Activated T-cell treated with anti-CD3 and anti-CD28 coated beads, Interleukin-2, amount 50 U/mL, for 4 hours (primary cell): Measurements from ENCODE around the gene MPP7. TPM values are rescaled to one million over a fixed set of nuclear protein-coding genes. Genes with fewer than 3 reads are reported as not detected.
A peak's percentile ranks its signal among the peaks of the same experiment; 100 is the strongest.
"Not testable (repeated sequence)": the region's sequence is repeated elsewhere in the genome, so short reads cannot be mapped to it uniquely, and the experiment has no call there.

Experiments
- ATAC-seq, 2 donors: fragments of 200-7000 bp; cut with Tn5 transposase; one replicate each; pipeline ENCODE4 v1.10.0; 2021
- DNase-seq: peaks from one replicate; pipeline ENCODE4 v3.0.0-alpha.2; 2020
- H3K27me3 Mint-ChIP-seq: one replicate; pipeline ENCODE4 v1.8.0; 2021; ENCODE audit warnings: low read depth, mixed read lengths
- H3K36me3 Mint-ChIP-seq: one replicate; pipeline ENCODE4 v1.8.0; 2022; ENCODE audit warnings: mixed read lengths; ENCODE audit not compliant: insufficient read depth
- H3K4me1 Mint-ChIP-seq: one replicate; pipeline ENCODE4 v1.8.0; 2021; ENCODE audit warnings: low read depth, mixed read lengths
- H3K4me3 Mint-ChIP-seq: one replicate; pipeline ENCODE4 v1.8.0; 2021; ENCODE audit warnings: mild to moderate bottlenecking, moderate library complexity, mixed read lengths
- H3K9me3 Mint-ChIP-seq: one replicate; pipeline ENCODE4 v1.8.0; 2021; ENCODE audit warnings: mixed read lengths
- total RNA-seq, 3 donors: library from RNA; stranded (reverse); gene quantifications; one replicate each; pipeline ENCODE4 v1.2.1, GENCODE V29; 2021

Gene MPP7
- total RNA-seq: 1 to 10 TPM; 1.9 to 3.2 (median 2.9) TPM

DNA sequence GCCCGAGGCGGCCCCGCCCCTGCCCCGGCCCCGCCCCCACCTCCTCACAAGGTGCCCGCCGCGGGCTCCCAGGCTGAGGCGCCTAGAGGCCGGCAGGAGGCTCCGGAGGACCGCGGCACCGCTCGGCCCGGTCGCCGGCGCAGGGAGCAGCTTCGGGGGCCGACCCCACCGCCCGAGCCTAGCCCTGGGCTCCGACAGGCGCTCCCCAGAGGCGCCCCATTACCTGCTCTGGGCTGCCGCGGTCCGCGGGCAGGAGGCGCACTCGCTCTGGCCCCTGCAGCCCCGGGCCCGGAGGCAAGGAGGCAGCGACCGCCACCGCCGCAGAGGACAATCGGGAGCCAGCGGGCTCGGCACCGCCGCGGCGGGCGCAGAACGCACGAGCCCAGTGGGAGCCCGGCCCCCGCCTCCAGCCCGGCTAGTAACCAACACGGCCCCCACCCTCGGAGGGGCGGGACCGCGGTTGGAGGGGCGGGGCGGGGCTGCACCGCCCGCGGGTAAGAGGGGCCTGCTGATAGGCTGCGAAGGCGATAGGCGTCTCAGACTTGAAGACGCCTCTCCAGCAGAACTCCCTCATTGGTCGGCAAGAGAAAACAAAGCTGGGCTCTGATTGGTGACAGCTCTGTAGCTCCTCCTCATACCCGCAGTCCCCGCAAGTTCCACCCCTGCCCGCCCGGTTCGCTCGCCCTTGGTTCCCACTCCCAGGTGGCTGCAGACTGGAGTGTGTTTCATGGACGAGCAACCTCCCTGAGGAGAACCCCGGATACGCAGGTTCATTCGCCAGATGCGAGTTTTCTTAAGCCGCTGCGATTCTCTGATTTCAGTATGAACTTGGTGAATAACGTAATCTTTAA is at the start of gene MPP7:
Gene MPP7, minus strand, starts transcription at position 427 of the 851 bp plus-strand sequence. CDS start 64,460 bp downstream, outside the sequence.
- Mint-ChIP-seq H3K27me3 (no peaks in the 10 kb centered on the region), H3K36me3 (no peaks in the 10 kb centered on the region), H3K4me1 (peaks cover 53% of the 10 kb centered on the region), H3K4me3 (peak within 1 kb of the TSS; percentile 91), H3K9me3 (no peaks in the 10 kb centered on the region)
- DNase-seq: peak; percentile 94
- peak; percentile 94 to 96 for ATAC-seq

DNA sequence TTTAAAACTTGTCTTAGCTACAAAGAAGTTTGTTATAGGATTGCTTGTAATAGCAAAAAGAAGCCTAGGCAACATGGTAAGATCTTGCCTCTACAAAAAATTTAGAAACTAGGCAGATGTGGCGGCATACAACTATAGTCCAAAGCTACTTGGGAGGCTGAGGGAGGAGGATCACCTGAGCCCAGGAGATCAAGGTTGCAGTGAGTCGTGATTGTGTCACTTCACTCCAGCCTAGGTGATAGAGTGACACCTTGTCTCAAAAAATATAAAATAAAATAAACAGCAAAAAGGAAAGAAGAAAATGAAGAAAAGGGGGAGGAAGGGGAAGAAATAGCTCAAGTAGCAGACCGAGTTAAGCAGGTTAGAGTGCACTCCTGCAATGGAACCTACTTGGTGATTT is 47.0 kb upstream of the MPP7 start:
- H3K4me1 Mint-ChIP-seq: no peaks in the 10 kb centered on the region
- peaks cover 4% of the 10 kb centered on the region for H3K9me3 Mint-ChIP-seq
- no peak overlapping the region for H3K4me3 Mint-ChIP-seq
- no peaks in the 10 kb centered on the region for H3K27me3 Mint-ChIP-seq
- ATAC-seq (no peak), DNase-seq (no peak)
- H3K36me3 Mint-ChIP-seq: no peaks in the 10 kb centered on the region

DNA sequence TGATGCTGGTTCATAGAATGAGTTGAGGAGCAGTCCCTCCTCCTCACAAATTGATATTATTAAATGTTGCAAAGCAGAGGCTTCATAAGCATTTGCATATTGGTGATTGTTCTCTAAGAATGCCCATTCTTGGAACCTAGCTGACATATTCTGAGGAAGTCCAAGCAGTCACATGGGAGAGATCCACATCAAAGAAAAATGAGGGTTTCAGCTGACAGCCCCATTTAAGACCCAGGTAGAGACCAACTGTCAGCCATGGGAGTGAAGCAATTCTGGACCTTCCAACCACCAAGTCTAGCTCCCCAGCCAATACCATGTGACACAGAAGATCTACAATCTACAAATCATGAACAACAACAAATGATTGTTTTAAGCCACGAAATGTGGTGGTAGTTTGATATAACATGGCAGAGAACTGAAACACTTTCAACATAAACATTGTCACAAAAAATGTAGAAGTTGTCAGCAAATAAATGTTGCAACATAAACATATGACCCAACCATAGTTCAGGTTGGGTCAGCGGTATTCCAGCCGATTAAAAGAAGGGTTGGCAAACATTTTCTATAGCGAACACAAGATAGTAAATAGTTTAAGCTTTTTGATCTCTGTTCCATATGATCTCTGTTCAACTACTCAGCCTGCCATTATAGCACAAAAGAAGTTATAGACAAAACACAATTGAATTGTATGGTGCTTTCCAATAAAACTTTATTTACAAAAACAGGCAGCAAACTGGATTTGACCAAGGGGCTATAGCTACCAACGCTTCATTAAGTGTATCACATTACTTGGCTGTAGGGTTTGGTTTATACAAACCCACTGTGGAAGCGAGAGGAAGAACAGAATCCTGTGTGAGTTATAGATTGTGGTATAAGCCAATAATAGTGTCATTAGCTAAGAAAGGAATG is 41.4 kb upstream of the MPP7 start:
- H3K27me3 Mint-ChIP-seq: no peaks in the 10 kb centered on the region
- no peak overlapping the region for H3K4me3 Mint-ChIP-seq
- DNase-seq (no peak), ATAC-seq (no peak)
- peaks cover 14% of the 10 kb centered on the region for H3K9me3 Mint-ChIP-seq
- no peaks in the 10 kb centered on the region for H3K36me3 Mint-ChIP-seq
- peaks cover 4% of the 10 kb centered on the region for H3K4me1 Mint-ChIP-seq

DNA sequence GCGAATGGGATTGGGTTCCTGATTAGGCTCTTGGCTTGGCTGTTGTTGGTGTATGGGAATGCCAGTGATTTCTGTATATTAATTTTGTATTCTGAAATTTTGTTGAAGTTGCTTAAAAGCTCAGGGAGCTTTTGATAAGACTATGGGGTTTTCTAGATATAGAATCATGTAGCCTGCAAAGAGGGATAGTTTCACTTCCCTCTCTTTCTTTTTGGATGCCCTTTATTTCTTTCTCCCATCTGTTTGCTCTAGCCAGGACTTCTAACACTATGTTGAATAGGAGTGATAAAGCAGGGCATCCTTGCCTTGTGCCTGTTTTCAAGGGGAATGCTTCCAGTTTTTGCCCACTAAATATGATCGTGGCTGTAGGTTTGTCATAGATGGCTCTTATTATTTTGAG is 40.4 kb upstream of the MPP7 start:
- DNase-seq (no peak), ATAC-seq (no peak)
- peaks cover 14% of the 10 kb centered on the region for H3K9me3 Mint-ChIP-seq
- H3K36me3 Mint-ChIP-seq: no peaks in the 10 kb centered on the region
- no peaks in the 10 kb centered on the region for H3K27me3 Mint-ChIP-seq
- H3K4me3 Mint-ChIP-seq: no peak overlapping the region
- H3K4me1 Mint-ChIP-seq: peaks cover 6% of the 10 kb centered on the region

DNA sequence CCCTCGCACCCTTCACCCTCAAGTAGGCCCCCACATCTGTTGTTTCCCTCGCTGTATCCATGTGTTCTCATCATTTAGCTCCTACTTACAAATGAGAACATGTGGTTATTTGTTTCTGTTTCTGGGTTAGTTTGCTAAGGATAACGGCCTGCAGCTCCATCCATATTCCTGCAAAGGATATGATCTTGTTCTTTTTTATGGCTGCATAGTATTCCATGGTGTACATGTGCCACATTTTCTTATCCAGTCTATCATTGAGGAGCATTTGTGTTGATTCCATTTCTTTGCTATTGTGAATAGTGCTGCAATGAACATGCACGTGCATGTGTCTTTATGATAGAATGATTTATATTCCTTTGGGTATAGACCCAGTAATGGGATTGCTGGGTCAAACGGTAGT is 38.8 kb upstream of the MPP7 start:
- ATAC-seq, H3K4me3 Mint-ChIP-seq, H3K27me3 Mint-ChIP-seq, H3K36me3 Mint-ChIP-seq, DNase-seq: not testable (repeated sequence)
- H3K9me3 Mint-ChIP-seq: peaks cover 11% of the 10 kb centered on the region
- H3K4me1 Mint-ChIP-seq: peaks cover 17% of the 10 kb centered on the region

DNA sequence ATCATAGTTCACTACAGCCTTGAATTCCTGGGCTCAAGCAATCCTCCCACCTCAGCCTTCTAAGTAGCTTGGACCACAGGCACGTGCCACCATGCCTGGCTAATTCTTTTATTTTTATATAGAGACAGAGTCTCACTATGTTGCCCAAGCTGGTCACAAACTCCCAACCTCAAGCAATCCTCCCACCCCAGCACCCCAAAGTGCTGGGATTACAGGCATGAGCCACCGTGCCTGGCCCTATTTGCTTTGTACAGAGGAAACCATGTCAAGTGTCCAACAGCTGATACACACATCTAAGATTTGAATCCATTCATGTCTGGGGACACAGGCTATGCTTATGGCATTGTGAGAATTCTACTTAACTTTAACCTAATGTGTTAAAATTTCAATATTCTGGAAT is 29.9 kb upstream of the MPP7 start:
- H3K9me3 Mint-ChIP-seq: no peaks in the 10 kb centered on the region
- no peak for DNase-seq

DNA sequence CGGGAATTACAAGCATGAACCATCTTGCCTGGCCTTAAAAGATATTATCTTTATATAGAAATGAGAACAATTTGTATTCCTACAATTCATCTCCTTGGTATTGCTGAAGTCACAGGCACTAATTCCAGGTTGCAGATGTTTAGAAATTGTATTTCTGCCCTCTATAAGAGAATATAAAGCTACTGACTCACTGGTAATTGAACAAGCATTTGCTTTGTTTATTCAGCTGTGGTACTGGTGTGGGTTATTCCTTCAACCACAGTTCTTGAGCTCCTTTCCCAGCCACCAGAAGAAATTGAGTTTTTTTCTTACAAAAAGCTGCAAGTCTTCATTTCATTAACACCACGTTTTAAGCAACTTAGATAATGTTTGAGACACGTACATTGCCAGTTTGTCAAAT is 29.0 kb upstream of the MPP7 start:
- DNase-seq: no peak
- Mint-ChIP-seq H3K9me3 (no peaks in the 10 kb centered on the region), H3K36me3 (no peaks in the 10 kb centered on the region), H3K4me1 (peaks cover 69% of the 10 kb centered on the region), H3K27me3 (no peaks in the 10 kb centered on the region), H3K4me3 (peak overlapping the region; percentile 65)
- ATAC-seq: no peak

More for the DNA sequence above, 29.9 kb upstream of the MPP7 start:
- no peak for ATAC-seq
- Mint-ChIP-seq H3K27me3 (no peaks in the 10 kb centered on the region), H3K36me3 (no peaks in the 10 kb centered on the region), H3K4me3 (peak overlapping the region; percentile 65), H3K4me1 (peaks cover 72% of the 10 kb centered on the region)

DNA sequence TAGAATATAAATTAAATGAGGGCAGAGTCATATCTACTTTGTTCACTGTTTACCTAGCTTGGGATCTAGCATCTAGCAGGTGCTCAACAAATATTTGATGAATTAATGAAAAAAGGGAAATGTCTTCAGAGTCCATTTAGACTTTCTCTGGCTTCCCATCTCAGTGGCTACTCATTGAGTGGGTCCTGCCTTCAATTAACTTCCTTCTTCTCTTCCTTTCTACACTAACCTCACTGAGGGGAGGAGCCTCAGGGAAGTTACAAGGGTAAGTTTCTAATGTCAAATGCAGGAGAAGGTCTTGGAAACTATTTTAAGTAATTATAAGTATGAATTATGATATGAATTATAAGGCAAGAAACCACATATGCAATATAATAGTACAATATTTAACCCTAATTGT is 28.2 kb upstream of the MPP7 start:
- peaks cover 70% of the 10 kb centered on the region for H3K4me1 Mint-ChIP-seq
- DNase-seq (no peak), ATAC-seq (no peak)
- H3K9me3 Mint-ChIP-seq: no peaks in the 10 kb centered on the region
- no peaks in the 10 kb centered on the region for H3K27me3 Mint-ChIP-seq
- peak overlapping the region; percentile 20 for H3K4me3 Mint-ChIP-seq
- no peaks in the 10 kb centered on the region for H3K36me3 Mint-ChIP-seq

DNA sequence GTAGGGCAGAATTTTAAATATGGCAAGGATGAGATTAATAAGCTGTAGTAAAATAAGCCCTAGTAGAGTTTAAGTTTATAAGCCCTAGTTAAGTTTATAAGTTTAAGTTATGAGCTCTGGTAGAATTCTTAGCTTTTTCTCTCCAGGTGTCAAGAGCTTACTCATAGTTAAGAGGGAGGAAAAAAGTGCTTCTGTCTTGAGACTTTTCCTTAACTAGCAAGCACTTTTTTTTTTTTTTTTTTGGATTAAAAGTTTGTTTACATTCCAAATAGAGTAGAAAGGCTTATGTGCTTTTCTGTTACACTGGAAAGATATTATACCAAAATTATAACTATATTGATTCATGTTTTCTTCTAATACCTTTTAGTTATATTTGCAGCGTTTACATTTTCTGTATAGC is 25.5 kb upstream of the MPP7 start:
- Mint-ChIP-seq H3K9me3 (no peaks in the 10 kb centered on the region), H3K36me3 (peaks cover 4% of the 10 kb centered on the region), H3K4me1 (peaks cover 55% of the 10 kb centered on the region), H3K27me3 (no peaks in the 10 kb centered on the region), H3K4me3 (no peak overlapping the region)
- DNase-seq (no peak), ATAC-seq (no peak)

DNA sequence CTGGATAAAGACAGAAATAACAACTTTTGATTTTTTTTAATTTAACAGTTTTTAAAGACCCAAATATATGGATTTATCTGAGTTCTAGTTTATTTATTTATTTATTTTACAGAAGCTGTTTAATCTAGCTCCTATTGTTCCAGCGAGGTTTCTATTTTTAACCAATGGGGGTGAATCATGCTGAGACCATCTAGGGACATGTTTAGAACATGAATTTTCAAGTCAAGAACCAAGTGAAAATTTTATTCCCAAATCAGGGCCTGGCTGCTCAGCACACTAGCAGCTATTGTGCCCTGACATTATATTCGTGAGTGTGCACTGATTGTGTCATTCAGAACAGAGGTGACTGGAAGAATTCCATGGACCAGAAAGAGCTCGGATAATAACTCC is 24.6 kb upstream of the MPP7 start:
- H3K27me3 Mint-ChIP-seq: no peaks in the 10 kb centered on the region
- H3K36me3 Mint-ChIP-seq: peaks cover 6% of the 10 kb centered on the region
- H3K4me1 Mint-ChIP-seq: peaks cover 51% of the 10 kb centered on the region
- H3K4me3 Mint-ChIP-seq: no peak overlapping the region
- no peak for DNase-seq
- H3K9me3 Mint-ChIP-seq: no peaks in the 10 kb centered on the region
- no peak for ATAC-seq

DNA sequence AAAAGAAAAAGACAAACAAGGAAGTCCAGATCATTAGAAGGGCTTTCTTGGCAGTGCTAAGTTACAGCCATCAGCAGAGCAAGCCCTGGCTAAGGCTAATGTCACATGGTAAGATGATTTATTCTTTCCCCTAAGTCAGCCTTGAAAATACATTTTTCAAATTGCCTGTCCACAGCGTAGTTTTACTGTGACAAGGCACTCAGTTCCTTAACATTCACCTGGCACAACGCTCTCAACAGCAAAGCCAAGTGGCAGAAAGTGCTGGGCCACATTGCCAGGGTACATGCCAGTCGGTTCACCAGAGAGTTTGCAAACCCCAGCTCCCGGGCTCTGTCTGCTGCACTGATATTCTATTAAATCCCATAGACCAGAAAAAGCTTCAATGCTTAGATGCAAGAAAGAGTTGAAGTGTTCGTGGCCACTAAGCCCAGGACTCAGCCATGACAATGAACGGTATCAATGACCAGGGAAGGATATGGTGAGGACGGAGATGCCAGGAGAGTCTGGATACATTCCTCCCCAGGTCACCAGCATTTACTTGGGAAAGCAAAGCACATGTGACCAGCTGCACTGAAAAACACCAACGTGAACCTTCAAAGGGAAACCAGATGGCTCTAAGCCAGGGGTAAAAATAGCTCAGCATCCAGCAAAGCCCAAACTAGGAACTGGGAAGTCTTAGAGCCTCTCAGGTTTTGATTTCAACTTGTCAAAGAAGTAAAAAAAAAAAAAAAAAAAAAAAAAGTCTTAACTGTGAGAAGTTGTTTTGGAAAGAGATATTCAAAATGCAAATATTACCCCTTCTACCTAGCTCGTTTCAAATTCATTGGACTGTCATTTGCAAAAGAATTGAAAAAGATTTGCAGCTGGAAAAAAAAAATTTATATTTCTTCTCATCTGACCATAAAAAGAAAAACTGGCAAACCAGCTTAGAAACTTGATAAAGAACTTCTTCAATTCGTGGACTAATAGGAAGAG is 23.9 kb upstream of the MPP7 start:
- Mint-ChIP-seq H3K9me3 (no peaks in the 10 kb centered on the region), H3K36me3 (peaks cover 10% of the 10 kb centered on the region), H3K4me3 (peak overlapping the region; percentile 16), H3K27me3 (no peaks in the 10 kb centered on the region), H3K4me1 (peaks cover 47% of the 10 kb centered on the region)
- no peak for DNase-seq
- no peak for ATAC-seq

DNA sequence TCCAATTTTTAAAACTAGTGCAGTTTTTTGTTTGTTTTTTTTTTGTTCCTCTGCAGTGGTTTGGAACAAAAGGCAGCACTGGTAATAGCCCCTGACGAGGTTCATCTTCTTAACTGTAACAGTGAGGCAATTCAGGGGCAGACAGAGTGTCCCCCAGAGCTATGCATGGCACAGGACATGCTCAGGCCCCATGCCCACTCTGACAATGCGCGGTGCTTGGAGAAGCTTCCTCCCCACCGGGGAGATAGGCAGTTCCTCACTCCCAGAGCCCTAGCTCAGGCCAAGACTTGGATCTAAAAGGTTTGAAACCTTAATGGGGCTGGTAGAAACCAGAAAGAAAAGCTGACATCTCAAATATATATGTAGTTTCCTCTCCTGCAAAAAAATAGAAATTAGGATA is 17.9 kb upstream of the MPP7 start:
- Mint-ChIP-seq H3K27me3 (no peaks in the 10 kb centered on the region), H3K4me3 (no peak overlapping the region), H3K9me3 (no peaks in the 10 kb centered on the region), H3K36me3 (peaks cover 12% of the 10 kb centered on the region), H3K4me1 (peaks cover 8% of the 10 kb centered on the region)
- ATAC-seq: no peak
- no peak for DNase-seq

DNA sequence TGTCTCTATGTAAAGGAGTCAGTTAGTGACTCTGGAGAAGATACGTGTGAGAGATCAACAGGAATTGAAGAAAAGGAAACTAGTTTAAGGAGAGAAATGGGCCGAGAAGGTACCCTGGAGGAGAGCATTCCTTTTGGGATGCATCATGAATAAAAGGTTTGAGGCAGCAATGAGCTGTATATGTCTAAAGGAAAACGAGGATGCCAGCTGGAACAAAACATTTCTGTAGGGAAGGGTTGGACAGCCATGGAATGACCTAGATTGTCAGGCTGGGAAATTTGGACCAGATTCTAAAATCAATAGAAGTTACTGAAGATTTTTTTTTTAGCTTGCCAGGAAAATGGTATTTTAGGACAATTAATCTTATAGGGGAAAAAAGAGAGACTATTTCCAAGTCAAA is 17.2 kb upstream of the MPP7 start:
- Mint-ChIP-seq H3K4me3 (no peak overlapping the region), H3K9me3 (no peaks in the 10 kb centered on the region), H3K4me1 (peaks cover 7% of the 10 kb centered on the region), H3K27me3 (no peaks in the 10 kb centered on the region), H3K36me3 (peaks cover 12% of the 10 kb centered on the region)
- ATAC-seq: no peak
- no peak for DNase-seq

DNA sequence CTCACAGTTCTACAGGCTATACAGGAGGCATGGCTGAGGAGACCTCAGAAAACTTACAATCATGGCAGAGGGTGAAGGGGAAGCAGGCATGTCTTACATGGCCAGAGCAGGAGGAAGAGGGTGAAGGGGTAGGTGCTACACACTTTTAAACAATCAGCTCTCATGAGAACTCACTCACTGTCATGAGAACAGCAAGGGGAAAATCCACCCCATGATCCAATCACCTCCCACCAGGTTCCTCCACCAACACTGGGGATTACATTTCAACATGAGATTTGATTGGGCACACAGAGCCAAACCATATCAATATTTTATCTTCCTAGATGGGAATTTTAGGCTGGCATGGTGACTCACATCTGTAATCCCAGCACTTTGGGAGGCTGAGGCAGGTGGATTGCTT is 16.2 kb upstream of the MPP7 start:
- not testable (repeated sequence) for H3K4me1 Mint-ChIP-seq, H3K27me3 Mint-ChIP-seq, H3K9me3 Mint-ChIP-seq, H3K4me3 Mint-ChIP-seq, ATAC-seq, DNase-seq
- peaks cover 13% of the 10 kb centered on the region for H3K36me3 Mint-ChIP-seq
